Testis (tissue), 3 donors: ENCODE measurements around the gene RDM1. TPM values are rescaled to one million over a fixed set of nuclear protein-coding genes. Genes with fewer than 3 reads are reported as not detected.
"Not testable (repeated sequence)": the region's sequence is repeated elsewhere in the genome, so short reads cannot be mapped to it uniquely, and the experiment has no call there.

Source experiments
- DNase-seq: peaks from one replicate; pipeline ENCODE4 v3.0.0-alpha.2; 2019
- H3K27ac ChIP-seq, 2 donors: fragments of 200-600 bp; sonication (generic); one replicate each; pipeline ENCODE4 v1.5.1; 2019
- H3K27me3 ChIP-seq: fragments of 200-600 bp; sonication (generic); one replicate; pipeline ENCODE4 v1.5.1; 2019
- H3K36me3 ChIP-seq: fragments of 200-600 bp; sonication (generic); one replicate; pipeline ENCODE4 v1.5.1; 2017; ENCODE audit warnings: low read depth; ENCODE audit errors: missing control alignments
- H3K4me1 ChIP-seq: fragments of 200-600 bp; sonication (generic); one replicate; pipeline ENCODE4 v1.5.1; 2019
- H3K4me3 ChIP-seq, 2 donors: fragments of 200-600 bp; sonication (generic); one replicate each; pipeline ENCODE4 v1.5.1; 2017 to 2019
- H3K9me3 ChIP-seq: fragments of 200-600 bp; sonication (generic); one replicate; pipeline ENCODE4 v1.5.1; 2017
- CTCF ChIP-seq, 3 experiments: fragments of 450-650 bp in 2 of 3; fragments of 200-600 bp in 1 of 3; sonication (generic) in 1 of 3; IDR thresholded peaks; one replicate each; pipeline ENCODE4 v1.5.1; 2016 to 2019; ENCODE audit warnings: antibody characterized with exemption in 3 of 3, mild to moderate bottlenecking in 2 of 3, moderate library complexity in 1 of 3
- POLR2A ChIP-seq: fragments of 450-650 bp; IDR thresholded peaks from one replicate; pipeline ENCODE4 v1.6.1; 2017; ENCODE audit warnings: antibody characterized with exemption, mild to moderate bottlenecking, moderate library complexity
- WGBS, 2 donors: methylation state at CpG; one replicate each; pipeline ENCODE4 v1.1.5; 2018; 5-methylcytosine and 5-hydroxymethylcytosine counted together
- intact Hi-C: fragments of 100-400 bp; cut with DNase I; formaldehyde crosslinking; loops from one replicate; pipeline ENCODE4 v1.15.1; 2023; ENCODE audit warnings: low total_unique reads
- polyA plus RNA-seq: library from polyadenylated mRNA; stranded (reverse); fragments of 350-450 nt; fragmentation: Illumina TruSeq; extraction: RNeasy Lipid Tissue Mini Kit (QIAGEN cat#74804); gene quantifications from one replicate; pipeline ENCODE4 v1.2.3, GENCODE V29; 2014; ENCODE audit warnings: low read depth, low replicate concordance; ENCODE audit not compliant: insufficient read depth
- total RNA-seq, 2 donors: library from RNA; depleted of rRNA; stranded (reverse); fragments of >200 nt; gene quantifications; one replicate each; pipeline ENCODE4 v1.2.3, GENCODE V29; 2016

The RDM1 gene
- total and polyA plus RNA-seq, 3 donors from 2014 or later = 9.6 to 19.3 (median 18.6) TPM

GRCh38 chr17:35948092-35948491, 17.5 kb upstream of the RDM1 start:
- intact Hi-C loops = no loop called here
- Histone ChIP-seq H3K9me3 (no peaks in the 10 kb centered on the region), H3K36me3 (no peaks in the 10 kb centered on the region), H3K4me3 (no peak overlapping the region), H3K27me3 (no peaks in the 10 kb centered on the region), H3K27ac (no peak overlapping the region), H3K4me1 (peaks cover 3% of the 10 kb centered on the region)
- DNase-seq = no peak
- 85 to 92% methylated on average over 7 of the region's 7 CpGs for WGBS, 2 donors
- TF ChIP-seq CTCF (IDR thresholded peaks at IDR 0.05) = no peak
- no peak for TF ChIP-seq POLR2A

GRCh38 chr17:35947156-35947585, 16.6 kb upstream of the RDM1 start:
- no peaks in the 10 kb centered on the region for H3K36me3 ChIP-seq
- 26 to 27% methylated on average over 12 of the region's 12 CpGs for WGBS, 2 donors
- H3K27me3 ChIP-seq = no peaks in the 10 kb centered on the region
- no peak overlapping the region for H3K27ac ChIP-seq
- TF ChIP-seq CTCF (IDR thresholded peaks at IDR 0.05) (peak; percentile 23 to 70 (median 43)), POLR2A (no peak)
- no peak overlapping the region for H3K4me3 ChIP-seq
- peak; percentile 60 for DNase-seq
- H3K9me3 ChIP-seq = no peaks in the 10 kb centered on the region
- intact Hi-C loops = no loop called here
- H3K4me1 ChIP-seq = peaks cover 7% of the 10 kb centered on the region

- WGBS, 2 donors = 65 to 72% methylated on average over 3 to 4 of the region's 4 CpGs
- Histone ChIP-seq H3K27me3 (no peaks in the 10 kb centered on the region), H3K27ac (no peak overlapping the region), H3K36me3 (no peaks in the 10 kb centered on the region), H3K4me3 (no peak overlapping the region), H3K9me3 (no peaks in the 10 kb centered on the region), H3K4me1 (peaks cover 7% of the 10 kb centered on the region)
- TF ChIP-seq CTCF (IDR thresholded peaks at IDR 0.05) (no peak), POLR2A (no peak)
- DNase-seq = no peak
- intact Hi-C loops = no loop called here
These were observed 13.6 kb upstream of the RDM1 start for GRCh38 chr17:35944151-35944550.

- Histone ChIP-seq H3K4me3 (no peak within 1 kb of the TSS), H3K9me3 (no peaks in the 10 kb centered on the region), H3K36me3 (no peaks in the 10 kb centered on the region), H3K27me3 (no peaks in the 10 kb centered on the region), H3K27ac (no peak within 1 kb of the TSS), H3K4me1 (peaks cover 7% of the 10 kb centered on the region)
- TF ChIP-seq CTCF (IDR thresholded peaks at IDR 0.05) (no peak), POLR2A (no peak)
- DNase-seq = no peak
- 80% methylated on average over 2 of the region's 2 CpGs for WGBS, 2 donors
- intact Hi-C loops = no loop called here
These were observed 13.0 kb upstream of the RDM1 start, which contains the start of gene LYZL6 for GRCh38 chr17:35943537-35943936. Gene LYZL6 (minus strand): TSS chr17:35943713. CDS start chr17:35939356, 4,357 bp downstream.

GRCh38 chr17:35942588-35943186, 12.1 kb upstream of the RDM1 start:
- no peak for DNase-seq
- Histone ChIP-seq H3K9me3 (no peaks in the 10 kb centered on the region), H3K4me3 (no peak overlapping the region), H3K27ac (no peak overlapping the region), H3K36me3 (no peaks in the 10 kb centered on the region), H3K27me3 (no peaks in the 10 kb centered on the region), H3K4me1 (peaks cover 7% of the 10 kb centered on the region)
- WGBS, 2 donors = 48 to 51% methylated on average over 9 of the region's 9 CpGs
- intact Hi-C loops = no loop called here
- TF ChIP-seq CTCF (IDR thresholded peaks at IDR 0.05) (no peak), POLR2A (no peak)

- H3K9me3 ChIP-seq, DNase-seq, intact Hi-C loops, H3K27ac ChIP-seq, H3K4me1 ChIP-seq, H3K36me3 ChIP-seq, H3K27me3 ChIP-seq, H3K4me3 ChIP-seq: not testable (repeated sequence)
- WGBS, 2 donors = 97 to 98% methylated on average over 3 of the region's 3 CpGs
These were observed 7.9 kb upstream of the RDM1 start for GRCh38 chr17:35938492-35938891.
